ENCODE results near the gene CABLES1.

CABLES1 gene

DNA sequence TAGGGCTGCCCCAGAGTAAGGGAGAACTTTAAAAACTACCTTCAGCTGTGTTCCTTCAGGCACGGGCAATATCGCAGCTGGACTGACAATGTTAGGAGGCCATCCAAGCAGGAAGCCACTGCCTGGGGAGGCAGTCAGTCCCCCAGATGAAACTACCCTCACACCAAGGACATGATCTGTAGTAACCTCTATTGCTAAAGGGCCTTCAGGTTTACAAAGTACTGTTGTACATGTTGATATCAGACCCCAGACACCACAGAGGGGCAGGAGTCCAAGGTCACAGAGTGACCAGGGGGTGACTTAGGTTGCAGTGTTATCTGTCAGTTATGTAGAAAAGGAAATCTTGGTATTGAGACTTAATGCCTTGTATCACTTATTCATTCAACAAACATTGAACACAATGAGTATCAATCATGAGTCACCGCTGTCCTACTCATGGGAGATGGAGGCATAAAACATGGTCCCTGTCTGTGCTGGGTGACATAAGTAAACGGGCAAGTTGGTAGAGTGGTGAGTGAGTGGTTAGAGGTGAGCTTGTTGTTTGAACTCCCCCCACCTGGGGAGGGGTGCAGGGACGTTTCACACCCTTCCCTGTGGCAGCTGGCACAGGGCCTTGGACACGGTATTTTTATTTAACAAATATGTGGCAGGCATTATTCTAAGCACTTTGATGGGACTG is 7.1 kb downstream of the CABLES1 start:
- no peaks in the 10 kb centered on the region for H3K27me3 ChIP-seq (ENCODE audit: insufficient read depth, poor library complexity, severe bottlenecking)
- H3K27ac ChIP-seq (ENCODE audit: poor library complexity, severe bottlenecking) = peak overlapping the region; percentile 36
- ATAC-seq (ENCODE audit: low read depth) (peak; percentile 19; the same call in 1 of the 3 replicates), DNase-seq (ENCODE audit: low spot score) (no peak)
- H3K36me3 ChIP-seq (ENCODE audit: low read depth) = no peaks in the 10 kb centered on the region
- peaks cover 15% of the 10 kb centered on the region for H3K4me1 ChIP-seq (ENCODE audit: insufficient read depth, poor library complexity, severe bottlenecking)
- no peaks in the 10 kb centered on the region for H3K9me3 ChIP-seq (ENCODE audit: severe bottlenecking)
- TF ChIP-seq, protein P1, sequence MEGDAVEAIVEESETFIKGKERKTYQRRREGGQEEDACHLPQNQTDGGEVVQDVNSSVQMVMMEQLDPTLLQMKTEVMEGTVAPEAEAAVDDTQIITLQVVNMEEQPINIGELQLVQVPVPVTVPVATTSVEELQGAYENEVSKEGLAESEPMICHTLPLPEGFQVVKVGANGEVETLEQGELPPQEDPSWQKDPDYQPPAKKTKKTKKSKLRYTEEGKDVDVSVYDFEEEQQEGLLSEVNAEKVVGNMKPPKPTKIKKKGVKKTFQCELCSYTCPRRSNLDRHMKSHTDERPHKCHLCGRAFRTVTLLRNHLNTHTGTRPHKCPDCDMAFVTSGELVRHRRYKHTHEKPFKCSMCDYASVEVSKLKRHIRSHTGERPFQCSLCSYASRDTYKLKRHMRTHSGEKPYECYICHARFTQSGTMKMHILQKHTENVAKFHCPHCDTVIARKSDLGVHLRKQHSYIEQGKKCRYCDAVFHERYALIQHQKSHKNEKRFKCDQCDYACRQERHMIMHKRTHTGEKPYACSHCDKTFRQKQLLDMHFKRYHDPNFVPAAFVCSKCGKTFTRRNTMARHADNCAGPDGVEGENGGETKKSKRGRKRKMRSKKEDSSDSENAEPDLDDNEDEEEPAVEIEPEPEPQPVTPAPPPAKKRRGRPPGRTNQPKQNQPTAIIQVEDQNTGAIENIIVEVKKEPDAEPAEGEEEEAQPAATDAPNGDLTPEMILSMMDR (IDR thresholded peaks at IDR 0.05; ENCODE audit: poor library complexity, severe bottlenecking) = no peak
- no peak overlapping the region for H3K4me3 ChIP-seq (ENCODE audit: severe bottlenecking)

DNA sequence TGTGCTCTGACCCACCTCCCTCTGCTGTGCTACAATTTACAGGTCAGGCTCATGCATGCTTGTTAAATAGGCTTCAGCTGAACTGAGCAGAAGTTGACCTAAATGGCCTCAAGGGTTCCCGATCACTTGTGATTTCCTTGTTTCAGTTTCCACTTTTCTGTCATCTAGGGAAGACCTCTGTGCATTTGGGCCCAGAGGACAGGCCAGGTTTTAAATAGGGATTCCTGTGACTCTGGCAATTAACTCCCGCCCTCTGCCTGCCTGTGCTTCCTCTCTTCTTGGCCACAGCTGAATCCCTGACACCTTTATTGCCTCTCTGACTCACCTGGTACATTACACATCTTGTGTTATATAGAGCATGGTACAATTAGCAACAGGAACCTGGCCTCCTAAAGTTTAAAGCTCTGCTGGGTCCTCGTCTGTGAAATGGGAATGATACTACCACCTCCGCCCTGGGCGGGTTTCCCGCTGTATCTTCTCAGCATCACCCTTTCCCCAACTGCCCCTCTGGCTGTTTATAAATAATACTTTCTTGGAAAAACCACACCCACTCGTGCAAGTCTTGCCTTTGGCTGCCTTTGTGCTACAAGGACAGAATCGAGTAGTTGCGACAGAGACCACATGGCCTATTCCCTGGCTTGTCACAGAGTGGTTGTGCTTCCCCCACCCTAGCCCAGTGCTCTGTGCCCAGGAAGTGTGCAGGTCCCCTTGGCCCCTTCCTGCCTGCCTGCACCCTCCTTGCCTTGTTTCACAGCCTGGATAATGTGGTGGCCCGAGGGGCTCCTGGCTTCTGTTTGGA is 7.9 kb downstream of the CABLES1 start:
- peak; percentile 95 for ATAC-seq (ENCODE audit: low read depth)
- no peaks in the 10 kb centered on the region for H3K36me3 ChIP-seq (ENCODE audit: low read depth)
- H3K9me3 ChIP-seq (ENCODE audit: severe bottlenecking) = no peaks in the 10 kb centered on the region
- H3K27me3 ChIP-seq (ENCODE audit: insufficient read depth, poor library complexity, severe bottlenecking) = no peaks in the 10 kb centered on the region
- peaks cover 15% of the 10 kb centered on the region for H3K4me1 ChIP-seq (ENCODE audit: insufficient read depth, poor library complexity, severe bottlenecking)
- TF ChIP-seq, protein P1 (IDR thresholded peaks at IDR 0.05; ENCODE audit: poor library complexity, severe bottlenecking) = no peak
- peak overlapping the region; percentile 36 for H3K27ac ChIP-seq (ENCODE audit: poor library complexity, severe bottlenecking)
- no peak for DNase-seq (ENCODE audit: low spot score)
- no peak overlapping the region for H3K4me3 ChIP-seq (ENCODE audit: severe bottlenecking)

DNA sequence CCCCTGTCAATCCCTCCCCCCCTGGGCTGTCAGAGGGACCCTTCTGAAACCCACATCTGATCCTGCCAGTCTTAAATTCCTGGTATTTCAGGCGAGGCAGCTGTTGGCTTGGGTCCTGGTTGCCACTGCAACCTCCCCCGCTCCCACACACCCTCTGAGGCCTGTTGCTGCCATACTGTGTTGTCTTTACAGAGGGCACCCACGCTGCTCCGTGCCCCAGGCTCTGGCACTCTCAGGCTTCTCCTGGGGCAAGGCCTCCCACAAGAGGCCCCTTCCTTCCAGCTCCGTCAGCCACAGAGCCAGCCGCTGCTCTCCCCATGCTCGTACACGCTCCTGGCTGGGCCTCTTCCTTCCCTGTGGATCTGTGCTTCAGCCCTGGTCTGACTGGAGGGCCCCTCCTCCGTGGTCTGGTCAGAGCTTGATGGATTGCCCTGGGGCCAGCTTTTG is 8.6 kb downstream of the CABLES1 start:
- no peaks in the 10 kb centered on the region for H3K9me3 ChIP-seq (ENCODE audit: severe bottlenecking)
- H3K4me1 ChIP-seq (ENCODE audit: insufficient read depth, poor library complexity, severe bottlenecking) = peaks cover 15% of the 10 kb centered on the region
- TF ChIP-seq, protein P1 (IDR thresholded peaks at IDR 0.05; ENCODE audit: poor library complexity, severe bottlenecking) = no peak
- H3K27me3 ChIP-seq (ENCODE audit: insufficient read depth, poor library complexity, severe bottlenecking) = no peaks in the 10 kb centered on the region
- DNase-seq (ENCODE audit: low spot score) (no peak), ATAC-seq (ENCODE audit: low read depth) (no peak)
- no peaks in the 10 kb centered on the region for H3K36me3 ChIP-seq (ENCODE audit: low read depth)
- H3K4me3 ChIP-seq (ENCODE audit: severe bottlenecking) = no peak overlapping the region
- H3K27ac ChIP-seq (ENCODE audit: poor library complexity, severe bottlenecking) = peak overlapping the region; percentile 36

DNA sequence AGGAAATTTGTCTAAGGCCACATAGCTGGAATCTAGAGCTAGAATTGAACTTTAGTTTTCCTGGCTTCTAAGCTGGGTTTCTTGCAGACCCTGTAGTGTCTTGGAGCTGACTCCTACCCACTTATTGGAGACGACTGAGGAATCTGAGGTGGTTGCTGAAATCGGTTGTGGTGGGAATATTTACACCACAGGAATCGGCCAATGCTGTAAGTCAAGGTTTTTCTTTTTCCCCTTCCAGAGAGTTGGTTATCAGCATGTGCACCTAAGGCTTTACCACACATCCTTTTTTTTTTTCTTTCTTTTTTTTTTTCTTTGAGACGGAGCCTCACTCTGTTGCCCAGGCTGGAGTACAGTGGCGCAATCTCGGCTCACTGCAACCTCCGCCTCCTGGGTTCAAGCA is 9.4 kb downstream of the CABLES1 start:
- no peaks in the 10 kb centered on the region for H3K27me3 ChIP-seq (ENCODE audit: insufficient read depth, poor library complexity, severe bottlenecking)
- H3K27ac ChIP-seq (ENCODE audit: poor library complexity, severe bottlenecking) = no peak overlapping the region
- DNase-seq (ENCODE audit: low spot score) (no peak), ATAC-seq (ENCODE audit: low read depth) (no peak)
- no peak overlapping the region for H3K4me3 ChIP-seq (ENCODE audit: severe bottlenecking)
- H3K36me3 ChIP-seq (ENCODE audit: low read depth) = no peaks in the 10 kb centered on the region
- H3K9me3 ChIP-seq (ENCODE audit: severe bottlenecking) = no peaks in the 10 kb centered on the region
- peaks cover 15% of the 10 kb centered on the region for H3K4me1 ChIP-seq (ENCODE audit: insufficient read depth, poor library complexity, severe bottlenecking)
- TF ChIP-seq, protein P1 (IDR thresholded peaks at IDR 0.05; ENCODE audit: poor library complexity, severe bottlenecking) = no peak

All from RWPE2 (cell line).